GM18909 (cell line): ENCODE data around the gene ZNF354C.
"Not testable (repeated sequence)": the region's sequence is repeated elsewhere in the genome, so short reads cannot be mapped to it uniquely, and the experiment has no call there.

Experiments used
- ATAC-seq: cut with Tn5 transposase; IDR thresholded peaks from one replicate; pipeline ENCODE4 v1.9.1; 2021; ENCODE audit warnings: mild to moderate bottlenecking; ENCODE audit not compliant: unreplicated experiment, poor library complexity

The ZNF354C gene

DNA sequence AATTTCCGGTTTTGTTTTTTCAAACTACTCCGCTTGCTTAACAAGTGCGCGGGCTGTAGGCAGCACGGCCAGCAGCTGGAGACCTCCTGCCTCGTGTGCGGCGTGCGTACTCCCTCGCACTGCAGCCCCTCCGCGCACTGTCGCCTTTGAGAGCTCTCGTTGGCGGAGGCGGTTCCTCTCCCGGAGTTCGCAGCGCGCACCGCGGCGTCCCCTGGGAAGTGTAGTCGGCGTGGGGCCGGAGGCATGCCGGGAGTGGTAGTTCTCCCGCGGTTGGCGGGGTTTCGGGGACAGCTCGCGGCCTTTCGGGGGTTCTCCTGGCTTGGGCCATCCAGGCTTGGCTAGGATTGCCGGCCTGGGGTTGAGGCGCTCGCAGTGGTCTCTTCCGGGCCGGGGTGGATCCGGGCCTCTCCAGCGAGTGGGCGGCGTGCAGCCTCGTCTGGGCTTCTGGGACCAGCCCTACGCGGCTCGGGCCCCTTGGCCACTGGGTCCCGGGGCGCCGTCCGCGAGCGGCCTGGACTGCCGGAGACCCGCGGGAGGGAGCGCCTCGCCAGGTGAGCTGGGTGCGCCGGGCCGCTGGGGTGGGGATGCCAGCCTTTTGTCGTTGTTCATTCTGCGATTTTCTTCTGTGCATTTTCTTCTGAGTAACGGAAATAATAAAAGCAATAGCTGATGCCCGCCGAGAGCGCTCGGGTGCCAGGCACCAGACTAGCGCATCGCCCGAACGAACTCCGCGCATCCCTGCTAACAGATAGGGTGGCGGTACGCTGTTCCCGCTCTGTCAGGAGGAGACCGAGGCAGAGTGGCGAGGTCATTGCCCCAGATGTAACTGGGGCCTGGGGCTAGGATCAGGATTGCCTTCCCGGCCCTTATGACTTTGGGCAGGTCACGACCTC, at the start of gene ZNF354C:
TSS of gene ZNF354C (plus strand) at position 258 of the 893 bp plus-strand sequence. CDS start 1,696 bp downstream, outside the sequence.
- peak; percentile 92 for ATAC-seq

DNA sequence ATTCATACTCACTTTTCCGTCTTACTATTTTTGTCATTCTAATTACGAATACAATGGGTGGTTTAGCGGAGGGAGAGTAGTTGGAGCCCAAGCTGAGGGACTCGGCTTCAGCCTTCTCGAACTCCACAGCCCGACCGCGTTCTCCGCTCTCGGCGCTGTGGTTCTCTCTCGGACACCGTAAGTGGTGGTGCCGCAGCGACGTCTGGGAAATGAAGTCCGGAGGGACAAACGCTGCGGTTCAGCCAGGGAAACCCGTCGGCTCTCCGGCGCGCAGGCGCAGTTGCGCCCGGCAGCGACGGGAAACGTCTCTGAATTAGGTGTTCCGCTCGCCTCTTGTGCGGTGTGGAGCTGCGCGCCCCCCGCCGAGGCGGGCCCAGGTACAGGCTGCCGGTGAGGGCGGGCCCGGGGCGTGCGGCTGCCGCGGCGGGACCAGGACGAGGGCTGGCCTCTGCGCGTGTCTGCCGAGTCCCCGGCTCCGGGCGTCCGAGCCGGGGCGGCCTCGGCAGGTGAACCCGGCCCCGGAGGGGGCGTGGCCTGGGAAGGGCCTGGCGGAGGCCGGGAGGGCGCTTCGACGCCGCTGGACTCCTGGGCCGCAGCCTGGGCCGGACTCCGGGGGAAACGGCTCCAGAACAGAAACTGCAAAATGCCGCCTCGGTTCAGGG, 36.5 kb upstream of the ZNF354C start, which contains the start of gene ZNF879:
TSS of gene ZNF879 (plus strand) at position 277 of the 662 bp plus-strand sequence. CDS start 1,201 bp downstream, outside the sequence.
- peak; percentile 86 for ATAC-seq

DNA sequence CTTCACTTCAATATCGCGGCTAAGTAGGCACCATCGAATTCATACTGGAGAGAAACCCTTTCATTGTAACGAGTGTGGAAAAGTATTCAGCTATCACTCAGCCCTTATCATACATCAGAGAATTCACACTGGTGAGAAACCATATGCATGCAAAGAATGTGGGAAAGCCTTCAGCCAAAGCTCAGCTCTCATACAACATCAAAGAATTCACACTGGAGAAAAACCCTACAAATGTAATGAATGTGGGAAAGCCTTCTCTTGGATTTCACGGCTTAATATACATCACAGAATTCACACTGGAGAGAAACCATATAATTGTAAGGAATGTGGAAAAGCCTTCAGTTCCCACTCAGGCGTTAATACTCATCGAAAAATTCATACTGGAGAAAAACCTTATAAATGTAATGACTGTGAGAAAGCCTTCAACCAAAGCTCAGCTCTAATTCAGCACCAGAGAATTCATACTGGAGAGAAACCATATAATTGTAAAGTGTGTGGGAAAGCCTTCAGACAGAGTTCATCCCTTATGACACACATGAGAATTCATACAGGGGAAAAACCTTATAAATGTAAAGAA, 27.1 kb upstream of the ZNF354C start:
- no peak for ATAC-seq

DNA sequence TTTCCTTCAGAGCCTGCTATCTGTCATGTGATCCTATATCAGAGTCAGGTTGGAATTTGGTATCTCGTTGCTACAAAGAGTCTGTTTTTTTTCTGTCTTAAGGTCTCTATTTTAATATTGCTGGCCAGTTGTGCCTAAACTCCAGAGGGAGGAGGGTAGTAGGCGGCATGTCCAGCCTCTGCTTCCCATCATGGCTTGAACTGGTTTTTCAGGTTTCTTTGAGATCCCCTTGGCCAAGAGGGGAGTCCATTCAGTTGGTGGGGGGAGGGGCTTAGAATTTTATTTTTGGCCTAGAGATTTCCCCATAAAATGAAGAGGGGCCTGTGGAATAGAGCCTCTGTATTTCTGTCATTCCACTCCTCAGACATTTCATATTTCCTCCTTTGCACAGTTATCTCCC, 15.4 kb upstream of the ZNF354C start:
- ATAC-seq, result no peak

DNA sequence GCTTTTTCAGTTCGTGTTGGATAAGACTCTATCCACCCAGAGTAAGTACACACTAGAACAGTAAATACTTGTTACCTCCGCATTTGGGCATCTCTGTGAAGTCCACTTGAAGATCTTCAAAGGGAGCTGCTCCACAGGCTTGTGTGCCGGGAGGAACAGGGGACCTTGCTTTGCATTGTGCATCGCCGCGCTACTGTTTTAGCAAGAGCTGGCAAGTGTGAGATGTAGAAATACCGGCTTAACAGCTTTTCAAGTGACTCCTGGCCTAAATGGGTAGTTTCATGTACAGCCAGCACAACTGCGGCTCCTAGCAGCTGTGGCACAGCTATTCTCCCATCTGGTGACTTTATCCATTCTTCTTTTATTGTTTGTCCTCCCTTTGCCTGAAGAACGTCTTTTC, 8.4 kb upstream of the ZNF354C start:
- no peak for ATAC-seq

DNA sequence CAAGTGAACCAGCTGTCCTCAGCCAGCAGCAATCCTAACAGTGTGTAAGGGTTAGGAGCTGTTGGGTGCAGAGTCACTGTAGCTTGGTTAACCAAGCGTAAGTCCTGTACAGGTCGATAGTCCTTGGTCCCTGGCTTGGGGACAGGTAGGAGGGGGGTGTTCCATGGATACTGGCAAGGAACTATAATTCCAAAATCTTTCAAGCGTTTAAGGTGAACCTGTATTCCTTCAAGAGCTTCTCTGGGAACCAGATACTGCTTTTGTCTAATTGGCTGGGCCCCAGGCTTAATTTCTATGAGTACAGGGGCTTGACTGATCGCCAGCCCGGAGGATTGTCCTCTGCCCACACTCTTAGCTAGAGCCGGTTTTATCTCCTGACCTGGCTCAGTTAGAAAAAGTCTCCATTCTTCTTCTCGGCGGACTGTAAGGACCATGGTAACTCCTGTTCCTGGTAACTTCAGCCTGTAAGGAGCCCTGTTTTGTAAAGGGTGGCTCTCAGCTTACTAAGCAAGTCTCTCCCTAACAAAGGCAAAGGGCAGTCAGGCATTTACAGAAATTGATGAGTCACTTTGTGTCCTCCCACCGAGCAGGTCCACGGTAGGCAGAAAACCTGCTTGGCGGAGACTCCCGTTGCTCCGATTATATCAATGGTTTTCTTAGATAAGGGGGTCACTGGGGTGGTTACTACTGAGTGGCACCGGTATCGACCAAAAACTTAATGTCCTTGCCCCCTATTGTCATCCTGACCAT, 6.0 kb upstream of the ZNF354C start:
- no peak for ATAC-seq

DNA sequence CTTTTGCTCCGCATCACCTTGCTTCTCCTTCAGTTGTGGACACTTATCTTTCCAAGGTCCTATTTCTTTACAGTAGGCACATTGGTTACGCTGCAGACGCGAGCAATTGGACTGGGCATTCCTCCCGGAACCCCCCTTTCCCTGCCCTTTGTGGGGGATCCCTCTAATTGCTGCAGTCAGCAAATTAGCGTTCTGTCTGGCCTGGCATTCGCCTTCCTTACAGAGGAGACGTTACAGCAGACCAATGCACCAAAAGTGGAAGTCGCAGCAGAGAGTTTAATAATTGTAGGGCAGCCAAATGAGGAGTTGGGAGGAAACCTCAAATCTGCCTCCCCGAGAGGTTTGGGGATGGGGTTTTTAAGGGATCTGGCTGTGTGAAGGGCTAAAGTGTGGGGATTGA, 5.3 kb upstream of the ZNF354C start:
- no peak for ATAC-seq

DNA sequence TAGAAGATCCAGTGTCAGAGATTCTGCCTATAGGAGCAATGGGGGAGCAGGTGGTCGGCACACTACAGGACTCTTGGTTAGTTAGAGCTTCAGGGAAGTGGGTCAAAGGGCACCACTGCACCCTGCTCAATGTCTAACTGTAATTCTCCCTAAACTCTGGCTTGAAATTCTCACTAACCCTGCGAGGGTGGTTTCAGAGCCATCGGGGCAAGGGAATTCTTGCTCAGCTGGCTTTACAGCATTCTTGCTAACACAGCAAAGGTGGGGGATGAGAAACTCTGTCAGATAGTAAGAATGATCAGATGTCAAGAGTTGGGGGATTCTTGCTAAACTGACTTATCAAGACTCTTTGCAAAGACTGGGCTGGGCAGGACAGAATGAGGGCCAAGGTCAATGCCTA, 4.7 kb upstream of the ZNF354C start:
- no peak for ATAC-seq

DNA sequence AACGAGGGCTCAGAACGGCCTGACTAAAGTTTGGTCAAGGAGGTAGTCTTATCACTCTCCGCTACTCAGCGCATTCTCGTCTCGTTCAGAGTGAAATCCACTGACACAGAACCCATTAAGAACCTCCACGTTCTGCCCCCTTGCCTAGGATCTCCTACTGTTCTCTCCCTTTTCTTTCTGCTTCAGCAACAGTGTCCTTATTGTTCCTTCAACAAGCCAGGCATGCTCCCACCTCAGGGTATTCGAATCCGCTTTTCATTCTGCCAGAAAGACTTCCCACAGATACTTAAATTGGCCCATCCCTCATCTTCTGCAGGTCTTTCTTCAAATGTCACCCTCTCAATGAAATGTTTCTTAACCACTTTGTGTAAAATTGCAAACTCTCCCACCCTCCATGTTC, 4.3 kb upstream of the ZNF354C start:
- no peak for ATAC-seq

DNA sequence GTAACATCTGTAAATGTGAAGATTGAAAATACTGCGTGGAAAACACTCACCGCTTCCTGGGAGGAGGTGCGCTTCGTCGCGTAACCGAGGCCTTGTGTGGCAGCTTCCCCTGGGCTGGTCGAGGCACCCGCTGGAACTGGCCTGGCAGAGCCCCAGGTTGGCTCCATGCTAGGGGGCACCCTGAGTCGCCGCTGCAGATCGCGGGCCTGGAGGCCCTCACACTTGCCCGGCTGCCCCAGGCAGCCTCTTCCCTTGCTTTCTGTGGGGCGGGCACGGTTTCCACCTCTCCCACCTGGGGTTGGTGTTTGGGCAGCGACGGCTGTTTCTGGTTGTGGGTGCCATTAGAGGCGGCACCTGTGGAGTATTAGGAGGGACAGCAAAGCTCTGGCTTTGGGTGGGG, 852 bp downstream of the ZNF354C start:
- no peak for ATAC-seq

DNA sequence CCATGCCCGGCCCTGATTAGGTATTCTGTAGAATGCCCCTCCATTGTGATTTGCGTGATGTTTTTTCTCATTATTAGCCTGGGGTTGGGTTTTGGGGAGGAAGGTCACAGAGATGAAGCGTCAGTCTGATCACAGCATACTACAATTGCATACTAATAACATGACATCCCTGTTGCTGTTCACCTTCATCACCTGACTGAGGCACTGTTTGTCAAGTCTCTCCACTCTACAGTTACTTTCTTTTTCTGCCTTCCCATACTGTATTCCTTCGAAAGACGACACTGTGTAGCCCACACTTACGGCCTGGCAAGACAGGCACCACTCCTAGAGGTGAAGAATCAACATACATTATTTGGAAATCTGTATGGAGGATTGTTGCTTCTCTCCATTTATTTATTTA, 5.5 kb downstream of the ZNF354C start:
- ATAC-seq, result no peak

DNA sequence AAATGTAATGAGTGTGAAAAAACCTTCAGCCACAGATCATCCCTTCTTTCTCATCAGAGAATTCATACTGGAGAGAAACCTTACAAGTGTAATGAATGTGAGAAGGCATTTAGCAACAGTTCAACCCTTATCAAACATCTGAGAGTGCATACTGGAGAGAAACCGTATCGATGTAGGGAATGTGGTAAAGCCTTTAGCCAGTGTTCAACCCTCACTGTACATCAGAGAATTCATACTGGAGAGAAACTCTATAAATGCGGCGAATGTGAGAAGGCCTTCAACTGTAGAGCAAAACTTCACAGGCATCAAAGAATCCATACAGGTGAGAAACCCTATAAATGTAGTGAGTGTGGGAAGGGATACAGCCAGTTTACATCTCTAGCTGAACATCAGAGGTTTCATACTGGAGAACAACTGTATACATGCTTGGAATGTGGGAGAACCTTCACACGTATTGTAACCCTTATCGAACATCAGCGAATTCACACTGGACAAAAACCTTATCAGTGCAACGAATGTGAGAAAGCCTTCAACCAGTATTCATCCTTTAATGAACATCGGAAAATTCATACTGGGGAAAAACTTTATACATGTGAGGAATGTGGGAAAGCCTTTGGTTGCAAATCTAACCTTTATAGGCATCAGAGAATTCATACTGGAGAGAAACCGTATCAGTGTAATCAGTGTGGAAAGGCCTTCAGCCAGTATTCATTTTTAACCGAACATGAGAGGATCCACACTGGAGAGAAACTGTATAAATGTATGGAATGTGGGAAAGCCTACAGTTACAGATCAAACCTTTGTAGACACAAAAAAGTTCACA, 19.2 kb downstream of the ZNF354C start:
- no peak for ATAC-seq

DNA sequence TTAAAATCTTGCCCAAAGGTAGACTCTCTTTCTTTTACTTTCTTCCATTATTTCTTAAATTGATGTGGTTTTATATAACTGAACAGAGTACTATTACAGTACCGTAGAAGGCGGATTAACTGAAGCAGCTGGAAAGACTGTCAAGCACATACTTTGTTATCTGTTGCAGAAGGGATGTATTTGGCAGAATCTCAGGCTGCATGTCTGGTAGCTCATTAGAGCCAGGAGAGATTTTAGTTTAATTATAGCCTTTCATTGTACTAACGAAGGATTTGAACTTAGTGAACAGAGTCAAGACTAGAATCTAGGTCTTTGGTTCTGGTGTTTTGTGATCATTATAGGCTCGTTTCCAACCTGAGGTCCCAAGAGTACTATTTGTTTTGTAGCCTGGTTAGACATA, 20.6 kb downstream of the ZNF354C start:
- no peak for ATAC-seq

DNA sequence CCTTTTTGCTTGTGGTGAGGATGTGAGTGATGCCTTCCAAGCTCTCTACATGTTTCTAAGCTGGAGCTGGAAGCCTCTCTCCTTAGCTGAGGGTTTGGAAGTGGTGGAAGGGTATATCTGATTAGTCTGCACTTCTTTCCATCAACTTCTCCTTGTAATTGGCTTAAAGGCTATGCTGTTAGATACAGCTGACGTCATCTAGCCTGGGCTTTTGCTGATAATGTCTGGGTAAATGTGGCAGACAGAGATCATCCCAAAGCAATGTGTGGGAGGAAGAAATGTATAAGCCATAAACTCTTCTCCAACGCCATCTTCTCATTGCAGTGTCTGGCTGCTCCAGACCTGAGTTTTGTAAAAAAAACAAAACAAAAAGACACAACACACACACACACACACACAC, 29.3 kb downstream of the ZNF354C start:
- no peak for ATAC-seq

DNA sequence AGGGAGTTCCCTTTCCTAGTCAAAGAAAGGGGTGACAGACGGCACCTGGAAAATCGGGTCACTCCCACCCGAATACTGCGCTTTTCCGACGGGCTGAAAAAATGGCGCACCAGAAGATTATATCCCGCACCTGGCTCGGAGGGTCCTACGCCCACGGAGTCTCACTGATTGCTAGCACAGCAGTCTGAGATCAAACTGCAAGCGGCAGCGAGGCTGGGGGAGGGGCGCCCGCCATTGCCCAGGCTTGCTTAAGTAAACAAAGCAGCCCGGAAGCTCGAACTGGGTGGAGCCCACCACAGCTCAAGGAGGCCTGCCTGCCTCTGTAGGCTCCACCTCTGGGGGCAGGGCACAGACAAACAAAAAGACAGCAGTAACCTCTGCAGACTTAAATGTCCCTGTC, 41.1 kb downstream of the ZNF354C start:
- ATAC-seq, result not testable (repeated sequence)

DNA sequence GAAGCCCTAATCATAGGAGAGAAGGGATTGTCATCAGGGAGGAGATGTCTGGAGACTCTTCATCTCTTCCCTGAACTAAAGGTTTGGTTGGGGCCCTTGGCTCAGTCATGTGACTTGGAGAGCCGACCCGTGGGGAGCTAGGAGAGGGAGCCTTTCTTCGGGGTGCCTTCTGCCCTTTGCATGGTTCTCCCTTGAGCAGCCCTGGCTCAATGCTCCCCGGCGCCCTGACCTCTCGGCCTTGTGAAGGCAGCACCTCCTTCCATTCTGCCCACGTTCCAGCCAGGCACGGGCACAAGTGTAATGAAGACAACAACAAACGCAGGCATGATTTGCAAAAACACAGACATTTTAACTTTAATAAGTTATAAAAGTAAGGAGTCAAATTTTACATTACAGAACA, 50.4 kb downstream of the ZNF354C start:
- no peak for ATAC-seq

DNA sequence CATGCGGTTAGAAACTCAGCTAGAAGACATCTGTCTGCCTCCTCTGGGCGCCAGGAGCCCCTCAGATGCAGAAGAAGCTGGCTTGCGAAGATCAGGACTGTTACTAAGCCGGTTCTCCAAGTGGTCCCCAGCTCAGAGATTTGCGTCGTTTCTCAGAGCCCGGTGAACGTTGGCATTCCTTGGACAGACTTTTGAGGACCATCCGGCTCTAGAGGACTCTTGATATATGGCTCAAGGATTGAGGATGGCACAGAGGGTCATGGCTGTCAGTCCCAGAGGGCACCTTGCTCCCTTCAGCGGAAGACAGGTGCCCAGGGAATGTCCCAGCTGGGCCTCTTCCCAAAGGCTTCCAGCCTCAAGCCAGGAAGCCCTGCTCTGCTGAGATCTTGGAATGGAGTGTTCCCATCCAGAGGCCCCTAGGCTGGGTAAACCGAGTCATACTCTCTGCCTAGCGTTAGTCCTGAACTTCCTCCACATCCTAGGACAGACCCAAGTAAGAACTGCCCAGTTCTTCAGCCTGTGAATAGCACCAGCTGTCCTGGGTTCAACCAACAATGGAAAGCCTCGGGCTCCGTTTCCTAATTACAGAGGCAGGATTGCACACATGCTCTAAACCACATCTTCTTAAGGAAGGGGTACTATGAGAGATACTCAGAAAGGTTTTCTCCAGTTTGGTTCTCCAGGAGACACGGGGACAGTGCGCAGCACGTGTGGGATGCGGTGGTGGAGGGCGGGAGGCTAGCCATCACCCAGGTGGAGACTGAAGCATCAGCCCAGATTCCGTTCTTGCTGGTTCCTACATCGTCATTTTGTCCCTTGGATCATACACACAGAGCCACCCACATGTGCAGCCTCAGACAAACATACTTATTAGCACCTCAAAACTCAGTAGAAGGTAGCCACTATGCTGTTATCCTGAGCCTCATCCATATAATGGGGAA, 51.4 kb downstream of the ZNF354C start:
- ATAC-seq, result no peak

DNA sequence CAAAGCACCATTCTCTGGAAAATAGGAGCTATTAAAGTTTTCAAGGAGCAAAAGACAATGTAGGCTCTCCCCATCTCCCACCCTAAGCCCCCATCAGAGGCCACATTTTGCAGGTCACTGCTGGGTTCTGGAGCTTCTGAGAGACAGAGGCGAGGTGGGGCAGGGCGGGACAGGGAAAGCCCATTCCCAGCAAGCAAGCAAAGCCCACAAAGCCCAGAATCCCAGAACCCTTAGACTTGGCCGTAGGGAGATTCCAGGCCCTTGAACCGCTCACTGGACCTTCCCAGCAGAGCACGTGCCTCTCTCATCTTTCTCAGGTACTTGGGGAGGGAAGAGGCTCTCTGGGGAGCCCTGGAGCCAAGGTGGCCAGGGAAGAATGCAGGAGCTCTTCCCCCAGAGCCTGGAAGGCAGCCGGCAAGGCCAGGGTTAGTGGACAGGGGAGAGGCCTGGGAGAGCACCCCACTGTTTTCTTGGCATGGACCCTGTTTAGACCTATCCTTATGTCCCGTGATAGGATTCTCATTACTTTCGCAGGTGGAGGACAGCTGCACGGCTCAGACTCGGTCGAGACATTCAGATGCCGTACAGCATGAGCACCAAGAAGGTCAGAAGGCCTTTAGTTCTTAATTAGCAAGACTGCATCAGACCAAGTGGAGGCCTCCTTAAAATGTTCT, 52.4 kb downstream of the ZNF354C start:
- no peak for ATAC-seq
